ENCODE results near the gene PARD3.
"Not testable (repeated sequence)": the region's sequence is repeated elsewhere in the genome, so short reads cannot be mapped to it uniquely, and the experiment has no call there.

The PARD3 gene

DNA sequence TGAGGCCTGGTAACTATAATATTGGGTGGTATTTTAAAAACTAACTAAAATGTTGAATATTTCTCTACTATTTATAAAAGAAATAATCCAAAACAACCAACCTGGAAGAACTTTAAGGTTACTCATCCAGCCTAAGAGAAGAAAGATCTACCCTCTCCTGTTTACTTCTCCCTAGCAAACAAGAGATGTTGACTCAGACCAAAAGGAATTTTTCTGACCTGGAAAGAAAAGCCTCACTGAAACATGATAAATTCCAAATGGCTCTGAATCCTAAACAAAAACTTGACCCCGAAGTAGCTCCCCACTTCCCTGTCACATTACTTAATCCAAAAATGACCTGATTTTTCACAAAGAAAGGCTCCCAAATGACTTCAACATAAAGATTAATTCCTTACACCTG lies 101.2 kb downstream of the PARD3 start:
- Mint-ChIP-seq H3K36me3 (no peaks in the 10 kb centered on the region), H3K27me3 (peaks cover 6% of the 10 kb centered on the region), H3K27ac (no peak overlapping the region), H3K4me3 (no peak overlapping the region), H3K9me3 (no peaks in the 10 kb centered on the region), H3K4me1 (no peaks in the 10 kb centered on the region)

DNA sequence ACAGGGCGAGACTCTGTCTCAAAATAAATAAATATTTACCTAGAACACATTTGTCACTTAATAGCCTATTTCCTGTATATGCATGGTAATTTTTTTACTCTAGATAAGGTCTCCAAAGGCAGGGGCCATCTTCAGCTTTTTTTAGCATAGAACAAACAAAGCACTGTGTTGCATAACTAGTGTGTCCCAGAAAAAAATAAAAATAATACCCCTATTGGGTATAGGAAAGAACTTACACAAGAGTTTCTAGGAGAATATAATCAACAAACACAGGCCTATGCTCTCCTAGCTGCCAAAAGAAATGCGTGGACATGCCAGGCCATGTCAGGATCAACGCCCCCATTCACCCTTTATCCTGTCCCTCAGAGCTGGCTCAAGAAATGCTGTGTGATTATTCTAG lies 103.6 kb downstream of the PARD3 start:
- Mint-ChIP-seq H3K4me1 (no peaks in the 10 kb centered on the region), H3K36me3 (no peaks in the 10 kb centered on the region), H3K27me3 (peaks cover 2% of the 10 kb centered on the region), H3K27ac (no peak overlapping the region), H3K4me3 (no peak overlapping the region), H3K9me3 (no peaks in the 10 kb centered on the region)

DNA sequence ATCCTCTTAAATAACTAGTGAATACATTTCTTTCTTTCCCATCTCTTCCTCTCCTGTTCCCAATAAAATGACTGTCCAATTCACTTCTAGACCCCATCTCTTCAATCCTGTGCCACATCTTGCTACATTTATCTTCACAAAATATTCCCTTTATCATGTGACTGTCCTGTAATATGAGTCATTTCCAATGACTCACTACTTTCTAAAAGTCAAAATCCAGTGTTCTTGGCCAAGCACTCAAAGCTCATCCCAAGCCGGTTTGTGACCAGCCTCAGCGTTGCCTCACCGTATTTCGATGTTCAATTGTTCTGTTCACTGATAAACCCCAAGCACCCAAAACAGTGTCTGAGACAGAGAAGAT lies 104.7 kb downstream of the PARD3 start:
- Mint-ChIP-seq H3K27me3 (peaks cover 2% of the 10 kb centered on the region), H3K9me3 (no peaks in the 10 kb centered on the region), H3K36me3 (no peaks in the 10 kb centered on the region), H3K4me3 (no peak overlapping the region), H3K27ac (no peak overlapping the region), H3K4me1 (peaks cover 6% of the 10 kb centered on the region)

DNA sequence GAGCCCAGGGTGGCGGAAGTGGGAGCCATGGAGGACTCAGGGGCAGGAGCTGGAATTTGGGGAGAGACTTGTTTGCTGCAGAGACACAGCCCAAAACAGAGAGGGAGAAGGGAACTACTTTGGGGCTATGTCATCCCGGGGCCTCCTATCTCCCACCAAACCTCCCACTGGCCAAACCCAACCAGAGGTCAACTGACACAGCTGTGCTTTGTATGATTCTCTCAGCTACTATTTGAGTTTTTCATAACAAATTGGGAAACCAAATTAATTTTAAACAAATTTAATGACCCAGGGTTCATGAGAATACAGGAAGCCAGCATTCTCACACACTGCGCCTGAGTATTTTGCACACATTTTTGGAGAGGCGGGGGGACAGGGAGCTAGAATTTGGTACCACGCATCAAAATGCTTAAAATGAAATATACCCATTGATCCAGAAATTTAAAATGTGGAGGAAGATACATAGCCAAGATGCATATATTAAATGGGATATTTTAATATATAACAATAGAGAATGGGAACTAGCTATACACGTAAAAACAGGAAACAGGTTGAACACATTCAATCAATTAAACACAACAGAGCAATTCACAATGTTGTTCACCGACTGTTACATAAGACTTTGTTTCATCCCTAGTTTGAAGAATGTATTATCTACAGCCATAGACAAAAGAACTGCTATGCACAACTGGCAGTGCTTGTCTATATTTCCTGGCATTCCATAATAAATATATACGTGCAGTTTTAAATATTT lies 105.3 kb downstream of the PARD3 start:
- H3K9me3 Mint-ChIP-seq = no peaks in the 10 kb centered on the region
- H3K27ac Mint-ChIP-seq = no peak overlapping the region
- H3K4me1 Mint-ChIP-seq = peaks cover 7% of the 10 kb centered on the region
- H3K27me3 Mint-ChIP-seq = peaks cover 2% of the 10 kb centered on the region
- no peaks in the 10 kb centered on the region for H3K36me3 Mint-ChIP-seq
- no peak overlapping the region for H3K4me3 Mint-ChIP-seq

DNA sequence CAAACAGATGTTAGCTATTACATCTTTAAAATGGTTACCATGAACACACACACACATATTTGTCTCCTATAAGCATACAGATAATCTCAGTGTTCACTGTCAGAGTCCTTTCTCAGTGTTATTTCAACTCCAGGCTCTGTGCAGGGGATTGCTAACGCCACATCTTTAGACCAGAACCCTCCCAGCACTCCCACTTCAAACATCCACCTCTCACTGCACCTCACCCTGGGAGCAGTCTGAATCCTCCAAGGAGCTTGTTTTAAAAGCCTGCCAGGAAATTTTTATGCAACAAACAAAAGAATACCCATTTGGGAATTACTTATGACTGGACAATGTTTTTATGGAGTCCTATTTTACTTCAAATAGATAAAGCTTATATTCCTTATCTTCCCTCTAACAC lies 107.4 kb downstream of the PARD3 start:
- Mint-ChIP-seq H3K36me3 (no peaks in the 10 kb centered on the region), H3K9me3 (no peaks in the 10 kb centered on the region), H3K4me3 (no peak overlapping the region), H3K27ac (no peak overlapping the region), H3K4me1 (peaks cover 7% of the 10 kb centered on the region), H3K27me3 (peaks cover 2% of the 10 kb centered on the region)

- H3K27me3 Mint-ChIP-seq, H3K36me3 Mint-ChIP-seq, H3K27ac Mint-ChIP-seq, H3K4me1 Mint-ChIP-seq, H3K4me3 Mint-ChIP-seq, H3K9me3 Mint-ChIP-seq: not testable (repeated sequence)
Observed at GRCh38 chr10:34706992-34707391, 108.1 kb downstream of the PARD3 start.

DNA sequence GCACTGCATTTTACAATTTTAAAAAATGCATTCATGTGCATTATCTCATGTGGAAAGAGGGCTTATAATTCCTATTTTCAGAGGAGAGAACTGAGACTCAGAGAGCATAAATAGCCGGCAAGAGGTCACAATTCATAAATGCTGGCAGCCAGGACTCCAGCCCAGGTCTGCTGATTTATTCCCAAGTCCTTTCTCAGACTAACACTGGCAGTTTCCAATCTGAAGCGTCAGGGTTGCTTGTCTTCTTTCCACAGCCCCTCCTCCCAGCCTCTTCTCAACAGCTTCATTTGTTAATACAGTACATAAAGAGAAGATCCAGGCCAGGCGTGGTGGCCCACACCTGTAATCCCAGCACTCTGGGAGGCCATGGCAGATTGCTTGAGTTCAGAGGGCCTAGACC lies 108.9 kb downstream of the PARD3 start:
- H3K27me3 Mint-ChIP-seq = peaks cover 2% of the 10 kb centered on the region
- H3K4me1 Mint-ChIP-seq = peaks cover 7% of the 10 kb centered on the region
- no peaks in the 10 kb centered on the region for H3K36me3 Mint-ChIP-seq
- no peak overlapping the region for H3K4me3 Mint-ChIP-seq
- H3K9me3 Mint-ChIP-seq = no peaks in the 10 kb centered on the region
- no peak overlapping the region for H3K27ac Mint-ChIP-seq

- H3K36me3 Mint-ChIP-seq = no peaks in the 10 kb centered on the region
Observed at GRCh38 chr10:34705563-34705962, 109.5 kb downstream of the PARD3 start.

DNA sequence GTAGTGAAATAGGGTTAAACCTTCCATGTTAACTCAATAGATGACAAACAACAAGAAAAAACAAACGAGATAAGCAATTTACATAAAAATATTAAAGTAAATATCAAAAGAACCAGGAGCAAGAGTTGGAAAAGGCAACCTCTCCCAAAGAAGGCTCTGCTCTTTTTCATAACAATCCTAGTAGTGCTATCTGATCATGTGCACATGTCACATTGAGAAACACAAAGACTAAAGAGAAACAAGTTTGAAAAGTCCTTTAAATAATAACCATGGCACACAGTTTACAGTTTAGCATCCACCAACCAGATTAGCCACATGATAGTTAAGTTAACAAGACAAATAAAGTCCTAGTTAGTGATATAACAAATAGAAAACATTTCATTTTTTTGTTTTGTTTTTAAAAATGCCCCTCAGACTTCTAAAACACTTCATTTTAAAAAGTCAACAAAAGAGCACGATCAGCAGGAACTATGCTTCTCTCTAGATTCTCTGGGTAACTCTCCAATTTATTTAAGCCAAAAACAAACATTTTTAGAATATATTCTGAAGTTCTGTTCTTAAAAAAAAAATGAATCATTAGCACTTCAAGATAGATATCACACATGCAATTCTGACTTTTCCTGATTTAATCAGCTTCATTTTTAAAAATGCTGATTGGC lies 110.4 kb downstream of the PARD3 start:
- Mint-ChIP-seq H3K4me3 (no peak overlapping the region), H3K27ac (no peak overlapping the region), H3K27me3 (peaks cover 5% of the 10 kb centered on the region), H3K9me3 (no peaks in the 10 kb centered on the region), H3K4me1 (peaks cover 7% of the 10 kb centered on the region), H3K36me3 (no peaks in the 10 kb centered on the region)

More at GRCh38 chr10:34705563-34705962, 109.5 kb downstream of the PARD3 start:
- H3K27me3 Mint-ChIP-seq = peaks cover 5% of the 10 kb centered on the region
- no peak overlapping the region for H3K27ac Mint-ChIP-seq
- H3K9me3 Mint-ChIP-seq = no peaks in the 10 kb centered on the region
- peaks cover 7% of the 10 kb centered on the region for H3K4me1 Mint-ChIP-seq
- H3K4me3 Mint-ChIP-seq = no peak overlapping the region

DNA sequence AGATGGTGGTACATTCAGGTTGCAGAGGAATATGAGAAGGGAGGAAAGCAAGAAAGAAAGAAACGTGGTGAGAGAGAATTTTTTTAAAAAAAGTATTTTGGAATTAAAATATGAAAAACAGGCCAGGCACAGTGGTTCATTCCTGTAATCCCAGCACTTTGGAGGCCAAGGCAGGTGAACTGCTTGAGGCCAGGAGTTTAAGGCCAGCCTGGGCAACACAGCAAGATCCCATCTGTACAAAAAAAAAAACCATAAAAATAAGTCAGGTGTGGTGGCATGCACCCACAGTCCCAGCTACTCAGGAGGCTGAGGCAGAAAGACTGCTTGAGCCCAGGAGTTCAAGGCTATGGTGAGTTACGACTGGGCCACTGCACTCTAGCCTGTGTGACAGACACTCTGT lies 112.1 kb downstream of the PARD3 start:
- Mint-ChIP-seq H3K9me3 (no peaks in the 10 kb centered on the region), H3K27me3 (peaks cover 3% of the 10 kb centered on the region), H3K4me1 (peaks cover 7% of the 10 kb centered on the region), H3K4me3 (no peak overlapping the region), H3K27ac (no peak overlapping the region), H3K36me3 (no peaks in the 10 kb centered on the region)

GRCh38 chr10:34702093-34702937 lies 112.8 kb downstream of the PARD3 start:
- H3K36me3 Mint-ChIP-seq = no peaks in the 10 kb centered on the region
- H3K4me1 Mint-ChIP-seq = peaks cover 7% of the 10 kb centered on the region
- H3K9me3 Mint-ChIP-seq = no peaks in the 10 kb centered on the region
- H3K27me3 Mint-ChIP-seq = peaks cover 5% of the 10 kb centered on the region
- H3K27ac Mint-ChIP-seq = no peak overlapping the region
- H3K4me3 Mint-ChIP-seq = no peak overlapping the region

GRCh38 chr10:34701194-34701593 lies 113.9 kb downstream of the PARD3 start:
- no peaks in the 10 kb centered on the region for H3K36me3 Mint-ChIP-seq
- no peak overlapping the region for H3K27ac Mint-ChIP-seq
- H3K9me3 Mint-ChIP-seq = no peaks in the 10 kb centered on the region
- peaks cover 9% of the 10 kb centered on the region for H3K4me1 Mint-ChIP-seq
- H3K4me3 Mint-ChIP-seq = no peak overlapping the region
- peaks cover 6% of the 10 kb centered on the region for H3K27me3 Mint-ChIP-seq

- H3K4me1 Mint-ChIP-seq, H3K4me3 Mint-ChIP-seq, H3K27me3 Mint-ChIP-seq, H3K27ac Mint-ChIP-seq, H3K36me3 Mint-ChIP-seq, H3K9me3 Mint-ChIP-seq: not testable (repeated sequence)
Observed at GRCh38 chr10:34700752-34701151, 114.3 kb downstream of the PARD3 start.

DNA sequence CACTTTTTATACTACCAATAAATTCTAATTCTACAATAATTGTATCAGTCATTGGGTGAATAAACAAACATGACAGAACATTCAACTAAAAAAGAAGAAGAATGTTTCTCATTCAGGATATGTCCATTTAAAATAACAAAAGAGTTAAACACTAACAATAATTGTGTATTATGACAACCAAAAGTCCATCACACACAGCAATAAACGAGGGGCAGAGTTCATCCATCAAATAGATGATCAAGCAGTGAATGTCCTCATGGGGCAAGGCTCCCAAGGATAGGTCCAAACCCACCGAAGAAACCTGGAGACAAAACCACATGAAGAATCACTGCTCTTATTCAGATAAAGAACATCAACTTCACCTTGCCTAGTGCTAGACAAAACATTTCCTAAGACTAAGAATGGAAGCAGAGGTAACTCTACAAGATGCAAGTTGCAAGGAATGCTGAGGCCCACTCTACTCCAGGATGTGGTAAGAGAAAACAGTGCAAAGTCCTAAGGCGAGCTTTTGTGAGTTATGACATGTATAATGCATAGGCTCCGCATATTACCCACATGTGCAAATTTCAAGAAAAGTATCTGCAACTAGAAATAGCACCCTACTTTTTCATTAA lies 115.1 kb downstream of the PARD3 start:
- Mint-ChIP-seq H3K36me3 (no peaks in the 10 kb centered on the region), H3K4me1 (peaks cover 3% of the 10 kb centered on the region), H3K27me3 (peaks cover 6% of the 10 kb centered on the region), H3K4me3 (no peak overlapping the region), H3K9me3 (no peaks in the 10 kb centered on the region), H3K27ac (no peak overlapping the region)

GRCh38 chr10:34698979-34699378 lies 116.1 kb downstream of the PARD3 start:
- Mint-ChIP-seq H3K27me3 (peaks cover 6% of the 10 kb centered on the region), H3K9me3 (no peaks in the 10 kb centered on the region), H3K27ac (no peak overlapping the region), H3K4me3 (no peak overlapping the region), H3K4me1 (peaks cover 3% of the 10 kb centered on the region), H3K36me3 (no peaks in the 10 kb centered on the region)
